Kidney glomerular epithelial cell (primary cell): ENCODE measurements around the gene AKIRIN2.
A peak's percentile ranks its signal among the peaks of the same experiment; 100 is the strongest.
"Not testable (repeated sequence)": the region's sequence is repeated elsewhere in the genome, so short reads cannot be mapped to it uniquely, and the experiment has no call there.

Source experiments
- DNase-seq: peaks from one replicate; lab custom pipeline; 2025; lab: John Stamatoyannopoulos, UW

AKIRIN2 gene

DNA sequence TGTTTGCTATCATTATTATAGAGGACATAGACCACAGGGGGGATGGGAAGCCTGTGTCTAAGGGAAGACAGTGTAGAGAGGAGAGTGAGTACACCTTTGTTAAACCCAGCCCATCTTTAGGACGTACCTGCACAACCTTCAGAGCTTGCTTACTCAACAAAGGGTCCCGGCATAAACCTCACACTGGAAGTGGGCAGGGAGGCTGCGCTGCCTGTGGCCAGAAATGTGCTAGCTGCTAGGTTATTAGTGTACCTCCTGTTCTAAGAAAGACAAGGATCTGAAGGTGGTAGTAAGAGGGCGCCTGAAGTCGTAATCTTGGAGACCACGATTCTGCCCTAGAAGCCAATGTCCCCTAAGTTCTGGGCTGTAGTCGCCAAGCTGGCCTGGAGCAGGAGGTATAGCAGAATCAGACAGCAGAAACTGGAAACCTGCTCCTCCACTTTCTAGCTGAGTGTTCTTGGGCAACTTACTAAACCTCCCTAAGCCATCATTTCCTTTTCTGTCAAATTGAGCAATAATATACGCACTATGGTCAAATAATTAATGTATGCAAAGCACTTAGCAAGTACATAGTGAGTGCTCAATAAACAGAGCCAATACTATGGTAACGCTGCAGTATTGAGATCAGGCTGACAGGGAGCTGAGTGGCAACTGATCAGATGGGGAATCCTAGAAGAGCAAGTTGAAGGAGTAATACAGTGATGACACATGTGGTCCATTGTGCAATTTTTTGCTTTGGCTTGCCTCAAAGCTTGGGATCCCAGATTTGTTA lies 16.8 kb upstream of the AKIRIN2 start:
- DNase-seq, result no peak

DNA sequence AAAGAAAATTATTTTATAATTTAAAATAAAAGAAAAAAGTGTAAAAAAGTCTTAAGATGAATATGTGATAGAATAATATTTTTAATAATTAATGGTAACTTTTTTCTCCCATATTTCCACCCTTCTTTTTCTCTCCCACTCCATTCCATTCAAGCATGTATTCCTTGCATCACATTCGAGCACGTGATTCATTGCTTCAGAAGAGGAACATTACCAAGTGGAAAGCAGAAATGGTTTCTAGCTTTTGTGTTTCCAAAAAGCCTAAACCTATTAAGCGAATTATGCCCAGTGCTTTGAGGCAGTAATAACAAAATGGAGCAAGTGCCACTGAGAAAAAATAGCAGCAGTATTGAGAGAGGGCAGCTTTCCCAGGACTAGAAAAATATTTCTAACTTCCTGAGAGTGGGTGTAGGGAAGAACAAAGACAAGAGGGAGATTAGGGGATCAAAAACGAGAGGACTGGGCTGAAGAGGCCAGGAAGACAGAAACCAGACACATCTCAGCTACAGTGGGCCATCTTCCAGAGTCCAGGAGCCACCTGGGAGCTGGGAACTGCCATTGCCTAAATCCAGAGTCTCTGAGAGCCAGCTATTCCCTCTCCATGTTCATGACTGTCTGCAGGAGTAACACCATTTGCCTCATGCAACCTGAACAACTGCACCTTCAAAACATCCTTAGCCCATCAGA lies 15.0 kb upstream of the AKIRIN2 start:
- DNase-seq, result no peak

DNA sequence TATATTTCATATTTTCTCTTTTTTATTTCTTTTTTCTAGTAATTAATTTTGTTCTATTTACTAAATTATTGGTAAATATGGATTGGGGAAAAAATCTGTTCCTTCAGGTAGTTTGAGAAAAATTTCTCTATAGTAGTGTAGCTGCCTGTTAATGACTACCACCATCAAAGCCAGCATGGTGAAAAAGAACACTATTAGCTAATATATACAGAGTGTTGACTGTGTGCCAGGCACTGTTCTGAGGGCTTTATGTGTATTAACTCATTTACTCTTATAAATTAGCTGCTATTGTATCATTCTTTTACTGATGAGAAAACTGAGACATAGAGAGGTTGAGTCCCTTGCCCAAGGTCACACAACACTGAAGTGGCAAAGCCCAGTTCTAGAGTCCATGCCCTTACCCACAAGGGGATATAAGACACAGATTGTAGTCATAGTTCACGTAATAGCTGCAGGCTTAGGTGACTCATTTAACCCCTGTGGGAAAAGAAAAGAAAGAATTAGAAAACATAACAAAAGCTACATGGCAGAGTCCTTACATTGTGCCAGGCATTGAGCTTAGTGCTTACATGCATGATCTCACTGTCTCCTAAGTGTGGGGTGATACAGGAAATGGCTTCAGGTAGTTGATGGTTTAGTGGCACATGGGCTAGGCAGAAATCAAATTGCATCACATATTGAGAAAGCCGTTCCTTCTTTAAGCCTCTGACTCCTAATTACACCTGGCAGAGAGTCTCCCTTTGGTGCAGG lies 12.2 kb upstream of the AKIRIN2 start:
- DNase-seq, result peak; percentile 39

DNA sequence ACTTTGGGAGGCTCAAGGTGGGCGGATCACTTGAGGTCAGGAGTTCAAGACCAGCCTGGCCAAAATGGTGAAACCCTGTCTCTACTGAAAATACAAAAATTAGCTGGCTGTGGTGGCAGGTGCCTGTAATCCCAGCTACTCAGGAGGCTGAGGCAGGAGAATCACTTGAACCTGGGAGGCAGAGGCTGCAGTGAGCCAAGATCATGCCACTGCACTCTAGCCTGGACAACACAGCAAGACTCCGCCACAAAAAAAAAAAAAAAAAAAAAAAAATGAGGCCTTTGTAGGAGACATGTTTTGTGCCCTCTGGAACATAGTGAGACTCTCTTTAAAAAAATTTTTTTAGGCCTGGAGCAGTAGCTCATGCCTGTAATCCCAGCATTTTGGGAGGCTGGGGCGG lies 10.7 kb upstream of the AKIRIN2 start:
- DNase-seq, result not testable (repeated sequence)

GRCh38 chr6:87710090-87710489 lies 8.1 kb upstream of the AKIRIN2 start:
- no peak for DNase-seq

GRCh38 chr6:87708581-87709427 lies 6.8 kb upstream of the AKIRIN2 start:
- not testable (repeated sequence) for DNase-seq

DNA sequence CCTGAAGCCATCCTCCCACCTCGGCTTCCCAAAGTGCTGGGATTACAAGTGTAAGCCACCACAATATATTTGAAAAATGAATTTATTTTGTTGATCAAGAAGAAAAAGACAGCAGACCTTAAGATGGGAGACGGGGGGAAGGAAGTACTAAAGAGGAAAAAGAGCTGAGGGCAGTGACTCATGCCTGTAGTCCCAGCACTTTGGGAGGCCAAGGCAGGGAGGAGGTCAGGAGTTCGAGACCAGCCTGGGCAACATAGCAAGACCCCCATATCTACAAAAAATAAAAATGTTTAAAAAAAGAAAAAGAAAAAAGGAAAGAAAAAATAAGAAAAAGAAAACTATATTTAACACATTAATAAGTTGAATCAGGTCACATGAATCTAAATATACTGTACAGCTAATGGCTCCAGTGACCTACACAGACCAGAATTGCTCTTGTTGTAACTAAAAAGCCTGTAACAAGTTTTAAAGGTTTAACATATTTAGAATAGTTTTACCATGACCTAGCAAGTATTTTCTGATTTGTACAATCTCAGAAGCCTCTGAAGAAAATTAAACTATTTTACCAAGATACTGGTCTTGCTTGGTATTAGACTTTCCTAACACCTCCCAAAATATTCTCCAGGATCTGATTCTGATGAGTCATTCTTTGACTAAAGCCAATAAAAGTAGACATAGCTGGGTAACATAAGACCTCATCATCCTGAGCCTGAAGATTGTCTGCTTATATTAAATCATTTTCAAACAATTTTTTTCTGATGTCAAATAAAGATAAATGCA lies 4.3 kb upstream of the AKIRIN2 start:
- peak; percentile 25 for DNase-seq

GRCh38 chr6:87705070-87705691 lies 3.1 kb upstream of the AKIRIN2 start:
- peak; percentile 56 for DNase-seq

GRCh38 chr6:87703039-87703438 lies 1.0 kb upstream of the AKIRIN2 start:
- DNase-seq, result not testable (repeated sequence)

DNA sequence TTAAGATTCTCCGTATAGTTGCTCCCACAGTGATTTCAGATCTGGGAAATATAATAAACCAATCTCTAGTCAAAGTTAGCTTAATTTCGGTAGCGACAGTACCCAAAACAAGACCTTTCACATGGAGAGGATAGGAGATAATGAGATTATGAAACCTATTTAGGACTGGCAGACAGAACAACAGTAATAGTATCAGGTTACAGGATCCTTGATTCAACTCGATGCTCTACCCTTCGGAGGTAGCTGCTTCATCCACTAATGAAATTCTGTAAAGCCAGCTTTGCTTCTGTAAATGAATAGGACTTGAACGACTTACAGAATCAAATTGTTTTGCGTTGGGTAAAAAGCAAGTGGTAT lies 534 bp upstream of the AKIRIN2 start:
- DNase-seq, result peak; percentile 89

DNA sequence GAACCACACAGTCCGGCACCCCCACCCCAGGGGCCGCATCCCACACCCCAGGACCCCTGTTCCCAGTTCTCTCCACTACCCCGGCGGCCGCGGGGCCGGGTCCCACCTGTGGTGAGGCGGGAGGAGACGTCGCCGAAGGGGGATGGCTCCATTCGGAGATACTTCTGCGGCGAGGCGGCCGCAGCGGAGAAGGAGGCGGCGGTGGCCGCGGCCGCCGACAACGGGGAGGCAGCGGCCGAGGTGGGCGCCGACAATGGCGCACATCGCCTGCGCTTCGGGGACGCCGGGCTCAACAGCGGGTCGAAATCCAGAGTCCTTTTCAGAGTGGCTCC lies 723 bp downstream of the AKIRIN2 start:
- no peak for DNase-seq

- peak; percentile 53 for DNase-seq
Observed at GRCh38 chr6:87700397-87701343, 1.4 kb downstream of the AKIRIN2 start.

- DNase-seq, result no peak
Observed at GRCh38 chr6:87699576-87699975, 2.5 kb downstream of the AKIRIN2 start.

DNA sequence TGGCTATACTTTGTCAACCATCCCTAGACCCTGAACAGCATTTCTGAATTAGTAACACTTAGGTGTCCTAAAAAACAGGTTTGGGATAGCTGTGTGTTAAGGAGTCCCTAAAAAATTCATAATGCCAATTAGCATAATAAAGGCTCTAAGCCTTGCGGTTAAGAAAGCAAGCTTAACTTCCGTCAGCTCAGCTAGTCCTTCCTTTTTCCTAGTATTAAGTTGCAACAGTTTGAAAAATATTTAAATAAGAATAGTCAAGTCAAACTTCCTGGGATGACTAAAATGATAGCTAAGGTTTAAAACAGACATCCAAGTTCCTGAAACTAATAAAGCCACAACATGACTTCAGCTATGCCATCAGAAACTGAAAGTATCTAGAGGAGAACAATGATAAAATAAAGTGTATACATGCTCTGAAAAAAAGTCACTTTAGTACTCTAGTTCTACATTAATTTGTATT lies 3.5 kb downstream of the AKIRIN2 start:
- DNase-seq, result no peak

DNA sequence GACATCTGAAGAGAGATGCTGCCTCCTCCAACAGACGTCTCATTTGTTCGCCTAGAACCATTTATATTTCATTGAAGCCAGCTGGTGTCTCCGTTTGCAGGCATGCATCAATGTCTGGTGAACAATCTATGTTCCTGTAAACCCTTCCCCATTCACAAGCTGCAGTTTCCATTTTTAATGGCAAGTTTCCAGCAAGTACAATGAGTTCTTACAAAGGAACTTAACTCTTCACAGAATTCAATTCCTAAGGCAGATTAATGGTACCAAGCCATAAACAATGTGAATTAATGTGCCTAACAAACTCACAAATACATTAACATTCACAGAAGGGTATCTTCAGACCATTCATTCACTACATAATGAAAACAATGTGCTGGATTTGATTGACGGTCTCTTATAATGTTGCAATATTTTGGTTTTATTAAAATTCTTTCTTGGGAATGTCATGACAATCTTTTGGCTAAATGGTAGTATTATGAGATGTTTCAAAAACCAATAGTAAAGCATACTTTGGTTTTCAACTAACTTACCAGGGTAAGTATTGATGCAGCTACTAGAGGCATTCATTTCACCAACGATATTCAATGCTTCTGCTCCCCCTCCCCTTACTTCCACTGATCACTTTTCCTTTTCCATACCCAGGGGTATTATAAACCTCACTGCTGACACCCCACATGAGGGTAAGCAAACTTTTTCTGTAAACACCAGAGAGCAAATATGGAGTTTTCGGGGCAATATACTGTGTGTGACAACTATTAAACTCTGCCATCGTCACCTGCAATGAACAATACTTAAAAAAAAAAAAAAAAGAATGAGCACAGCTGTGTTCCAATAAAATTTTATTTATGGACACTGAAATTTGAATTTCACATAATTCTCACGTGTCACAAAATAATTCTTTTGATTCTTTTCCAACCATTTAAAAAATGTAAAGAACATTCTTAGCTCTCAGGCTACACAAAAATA lies 4.2 kb downstream of the AKIRIN2 start:
- no peak for DNase-seq

- DNase-seq, result not testable (repeated sequence)
Observed at GRCh38 chr6:87696817-87697216, 5.2 kb downstream of the AKIRIN2 start.

- no peak for DNase-seq
Observed at GRCh38 chr6:87692086-87692485, 9.9 kb downstream of the AKIRIN2 start.

DNA sequence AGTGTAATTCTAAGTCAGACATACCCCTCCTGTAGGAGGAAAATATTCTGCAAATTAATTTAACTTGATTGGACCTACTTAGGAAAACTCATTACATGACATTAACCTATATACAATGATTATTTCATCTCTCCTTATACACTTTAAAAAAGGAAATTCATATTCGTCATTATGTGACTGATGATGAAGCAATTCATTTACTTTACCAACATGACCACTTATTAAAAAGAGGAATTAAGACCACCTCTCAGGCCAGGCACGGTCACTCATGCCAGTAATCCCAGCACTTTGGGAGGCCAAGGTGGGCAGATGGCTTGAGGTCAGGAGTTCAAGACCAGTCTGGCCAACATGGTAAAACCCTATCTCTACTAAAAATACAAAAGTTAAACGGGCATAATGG lies 11.6 kb downstream of the AKIRIN2 start:
- no peak for DNase-seq
